ENCODE measurements around the gene LRRC59.
"Not testable (repeated sequence)": the region's sequence is repeated elsewhere in the genome, so short reads cannot be mapped to it uniquely, and the experiment has no call there.

- TF ChIP-seq CTCF (IDR thresholded peaks at IDR 0.05; ENCODE audit: insufficient read depth, low read length, poor library complexity, severe bottlenecking); EZH2phosphoT487 (conservative IDR thresholded peaks at IDR 0.05; ENCODE audit: low read length): not testable (repeated sequence)
Measured at GRCh38 chr17:50399591-50399990, 2.3 kb upstream of the LRRC59 start.

All from SU-DHL-6 (cell line).